Measurements from ENCODE around the gene UHRF2. TPM values are rescaled to one million over a fixed set of nuclear protein-coding genes. Genes with fewer than 3 reads are reported as not detected.
"Not testable (repeated sequence)": the region's sequence is repeated elsewhere in the genome, so short reads cannot be mapped to it uniquely, and the experiment has no call there.

The UHRF2 gene
- total RNA-seq, 1 experiment from 2014 or later, result 40.6 TPM

DNA sequence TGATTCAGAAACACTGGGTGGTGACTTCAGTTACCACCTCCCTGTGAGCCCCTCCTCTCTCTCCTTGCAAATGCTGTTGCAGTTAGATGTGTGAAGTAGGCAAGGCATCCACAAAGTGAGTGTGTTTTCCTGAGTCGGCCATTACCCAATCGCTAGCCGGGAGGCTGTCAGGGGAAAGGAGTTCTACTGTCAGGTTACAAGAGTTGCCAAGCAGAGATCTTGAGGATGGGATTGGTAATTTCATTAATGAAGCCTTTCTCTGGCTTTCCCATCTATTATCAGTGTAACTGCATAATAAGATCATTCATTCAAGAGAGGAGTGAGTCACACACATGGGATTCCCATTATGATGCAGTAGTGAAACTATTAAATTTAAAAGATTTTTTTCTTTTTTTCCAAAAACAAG is 125.7 kb downstream of the UHRF2 start:
- Histone ChIP-seq H3K27ac (ENCODE audit: low read depth, low read length) (no peak overlapping the region), H3K4me1 (ENCODE audit: control insufficient read depth in 1 of 2, insufficient read depth in 2 of 2, low read length in 2 of 2) (no peaks in the 10 kb centered on the region), H3K79me2 (ENCODE audit: insufficient read depth, low read length) (no peaks in the 10 kb centered on the region), H4K20me1 (ENCODE audit: insufficient read depth) (no peaks in the 10 kb centered on the region), H3K9me2 (ENCODE audit: insufficient read depth) (no peaks in the 10 kb centered on the region), H3K4me2 (ENCODE audit: low read length) (no peak overlapping the region), H3K4me3 (replicated peaks in 1 of 2; ENCODE audit: low read depth in 1 of 2, low read length in 2 of 2) (no peak overlapping the region), H3K36me3 (ENCODE audit: control insufficient read depth in 1 of 2, insufficient read depth in 2 of 2, low read length in 2 of 2) (no peaks in the 10 kb centered on the region), H3K9ac (ENCODE audit: low read length) (no peak overlapping the region), H2AFZ (ENCODE audit: low read depth, low read length, poor library complexity, severe bottlenecking) (no peak overlapping the region), H3K27me3 (ENCODE audit: insufficient read depth, low read length) (no peaks in the 10 kb centered on the region), H3K9me3 (ENCODE audit: control insufficient read depth in 1 of 2, insufficient read depth in 1 of 2, low read depth in 1 of 2, low read length in 2 of 2) (no peaks in the 10 kb centered on the region)
- no TSS peak for BruUV-seq (replicated peaks)
- CTCF ChIA-PET, result no interaction called here
- intact Hi-C loops (cut with micrococcal nuclease), result no loop called here
- POLR2A ChIA-PET, result no interaction called here
- no peak for ATAC-seq
- RAD21 ChIA-PET (ENCODE audit: low non-redundant PET in 1 of 2, low total read pairs in 2 of 2, uncharacterized antibody in 2 of 2, unreplicated experiment in 2 of 2), result no interaction called here
- no peak for TF ChIP-seq YY1 (IDR thresholded peaks at IDR 0.05; ENCODE audit: extremely low read depth, insufficient replicate concordance, low read depth, low read length)
- no peak for TF ChIP-seq SIN3A (IDR thresholded peaks at IDR 0.05; ENCODE audit: low read depth)
- TF ChIP-seq CBX3 (IDR thresholded peaks at IDR 0.05; ENCODE audit: low read depth), result no peak
- TF ChIP-seq, protein P1, sequence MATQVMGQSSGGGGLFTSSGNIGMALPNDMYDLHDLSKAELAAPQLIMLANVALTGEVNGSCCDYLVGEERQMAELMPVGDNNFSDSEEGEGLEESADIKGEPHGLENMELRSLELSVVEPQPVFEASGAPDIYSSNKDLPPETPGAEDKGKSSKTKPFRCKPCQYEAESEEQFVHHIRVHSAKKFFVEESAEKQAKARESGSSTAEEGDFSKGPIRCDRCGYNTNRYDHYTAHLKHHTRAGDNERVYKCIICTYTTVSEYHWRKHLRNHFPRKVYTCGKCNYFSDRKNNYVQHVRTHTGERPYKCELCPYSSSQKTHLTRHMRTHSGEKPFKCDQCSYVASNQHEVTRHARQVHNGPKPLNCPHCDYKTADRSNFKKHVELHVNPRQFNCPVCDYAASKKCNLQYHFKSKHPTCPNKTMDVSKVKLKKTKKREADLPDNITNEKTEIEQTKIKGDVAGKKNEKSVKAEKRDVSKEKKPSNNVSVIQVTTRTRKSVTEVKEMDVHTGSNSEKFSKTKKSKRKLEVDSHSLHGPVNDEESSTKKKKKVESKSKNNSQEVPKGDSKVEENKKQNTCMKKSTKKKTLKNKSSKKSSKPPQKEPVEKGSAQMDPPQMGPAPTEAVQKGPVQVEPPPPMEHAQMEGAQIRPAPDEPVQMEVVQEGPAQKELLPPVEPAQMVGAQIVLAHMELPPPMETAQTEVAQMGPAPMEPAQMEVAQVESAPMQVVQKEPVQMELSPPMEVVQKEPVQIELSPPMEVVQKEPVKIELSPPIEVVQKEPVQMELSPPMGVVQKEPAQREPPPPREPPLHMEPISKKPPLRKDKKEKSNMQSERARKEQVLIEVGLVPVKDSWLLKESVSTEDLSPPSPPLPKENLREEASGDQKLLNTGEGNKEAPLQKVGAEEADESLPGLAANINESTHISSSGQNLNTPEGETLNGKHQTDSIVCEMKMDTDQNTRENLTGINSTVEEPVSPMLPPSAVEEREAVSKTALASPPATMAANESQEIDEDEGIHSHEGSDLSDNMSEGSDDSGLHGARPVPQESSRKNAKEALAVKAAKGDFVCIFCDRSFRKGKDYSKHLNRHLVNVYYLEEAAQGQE (IDR thresholded peaks at IDR 0.05; ENCODE audit: low read depth), result no peak
- no peak for TF ChIP-seq POLR2A (IDR thresholded peaks at IDR 0.05; ENCODE audit: borderline replicate concordance, extremely low read depth, insufficient read depth, insufficient read length)
- no peak for TF ChIP-seq EGR1 (IDR thresholded peaks at IDR 0.05; ENCODE audit: low read depth)
- no peak for TF ChIP-seq ELF1 (IDR thresholded peaks at IDR 0.05; ENCODE audit: borderline replicate concordance, low read depth)
- TF ChIP-seq, protein P2, sequence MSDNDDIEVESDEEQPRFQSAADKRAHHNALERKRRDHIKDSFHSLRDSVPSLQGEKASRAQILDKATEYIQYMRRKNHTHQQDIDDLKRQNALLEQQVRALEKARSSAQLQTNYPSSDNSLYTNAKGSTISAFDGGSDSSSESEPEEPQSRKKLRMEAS (IDR thresholded peaks at IDR 0.05), result no peak
- TF ChIP-seq ZNF274 (IDR thresholded peaks at IDR 0.05; ENCODE audit: low read depth, low read length), result no peak
- TF ChIP-seq SRF (IDR thresholded peaks at IDR 0.05; ENCODE audit: low read depth), result no peak
- no peak for TF ChIP-seq SP1 (IDR thresholded peaks at IDR 0.05; ENCODE audit: low read depth)
- no peak for DNase-seq (ENCODE audit: low read depth, low spot score)

DNA sequence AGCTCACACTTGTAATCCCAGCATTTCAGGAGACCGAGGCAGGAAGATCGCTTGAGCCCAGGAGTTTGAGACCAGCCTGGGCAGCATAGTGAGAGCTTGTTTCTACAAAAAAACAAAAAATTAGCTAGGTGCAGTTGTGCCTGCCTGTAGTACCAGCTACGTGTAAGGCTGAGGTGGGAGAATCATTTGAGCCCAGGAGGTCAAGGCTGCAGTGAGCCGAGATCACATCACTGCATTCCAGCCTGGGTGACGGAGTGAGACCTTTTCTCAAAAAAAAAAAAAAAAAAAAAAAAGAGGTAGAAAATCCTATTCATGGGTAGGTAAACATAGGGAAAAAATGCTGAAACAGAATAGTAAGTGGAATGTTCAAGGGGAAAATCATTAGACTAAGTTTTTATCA is 129.6 kb downstream of the UHRF2 start:
- H4K20me1 ChIP-seq (ENCODE audit: insufficient read depth); H3K79me2 ChIP-seq (ENCODE audit: insufficient read depth, low read length); H3K9me2 ChIP-seq (ENCODE audit: insufficient read depth); BruUV-seq (replicated peaks); H3K36me3 ChIP-seq (ENCODE audit: control insufficient read depth in 1 of 2, insufficient read depth in 2 of 2, low read length in 2 of 2); CTCF ChIA-PET; RAD21 ChIA-PET (ENCODE audit: low non-redundant PET in 1 of 2, low total read pairs in 2 of 2, uncharacterized antibody in 2 of 2, unreplicated experiment in 2 of 2); H3K27ac ChIP-seq (ENCODE audit: low read depth, low read length); H3K4me2 ChIP-seq (ENCODE audit: low read length); ATAC-seq; H2AFZ ChIP-seq (ENCODE audit: low read depth, low read length, poor library complexity, severe bottlenecking); H3K27me3 ChIP-seq (ENCODE audit: insufficient read depth, low read length); H3K9me3 ChIP-seq (ENCODE audit: control insufficient read depth in 1 of 2, insufficient read depth in 1 of 2, low read depth in 1 of 2, low read length in 2 of 2); POLR2A ChIA-PET; H3K9ac ChIP-seq (ENCODE audit: low read length); intact Hi-C loops (cut with micrococcal nuclease); DNase-seq (ENCODE audit: low read depth, low spot score); H3K4me1 ChIP-seq (ENCODE audit: control insufficient read depth in 1 of 2, insufficient read depth in 2 of 2, low read length in 2 of 2); H3K4me3 ChIP-seq (replicated peaks in 1 of 2; ENCODE audit: low read depth in 1 of 2, low read length in 2 of 2): not testable (repeated sequence)
